ENCODE results near the gene ASTN1. TPM values are rescaled to one million over a fixed set of nuclear protein-coding genes. Genes with fewer than 3 reads are reported as not detected.

ASTN1 gene
- total and polyA plus RNA-seq, 12 donors: 0.14 to 0.88 (median 0.34) TPM

DNA sequence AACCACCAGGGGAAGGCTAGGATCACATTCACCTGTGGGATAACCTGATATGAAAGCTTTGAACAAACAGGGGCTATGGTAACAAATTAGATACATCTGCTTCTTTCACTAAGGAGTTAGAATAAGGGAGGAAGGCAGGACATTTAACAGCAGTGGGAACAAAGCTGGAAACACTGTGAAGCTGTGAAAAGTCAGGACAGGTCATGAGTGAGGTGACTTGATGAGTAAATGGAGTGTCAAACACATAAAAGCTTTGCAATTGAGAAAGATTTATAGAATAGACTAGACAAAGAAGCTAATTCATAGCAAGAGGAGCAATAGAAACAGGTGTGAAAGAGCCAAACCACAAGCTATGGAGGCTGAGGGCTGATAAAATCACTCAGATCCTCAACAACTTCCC lies 110.0 kb downstream of the ASTN1 start:
- H3K4me3 ChIP-seq: no peak overlapping the region
- no peaks in the 10 kb centered on the region for H3K9me3 ChIP-seq
- no peaks in the 10 kb centered on the region for H3K36me3 ChIP-seq
- no peaks in the 10 kb centered on the region for H3K4me1 ChIP-seq
- H3K27me3 ChIP-seq: peaks cover 0 to 3% (median 0%) of the 10 kb centered on the region in 7 donors
- intact Hi-C loops (cut with DNase I): no loop called here
- no peak overlapping the region for H3K27ac ChIP-seq
- TF ChIP-seq, protein P1, sequence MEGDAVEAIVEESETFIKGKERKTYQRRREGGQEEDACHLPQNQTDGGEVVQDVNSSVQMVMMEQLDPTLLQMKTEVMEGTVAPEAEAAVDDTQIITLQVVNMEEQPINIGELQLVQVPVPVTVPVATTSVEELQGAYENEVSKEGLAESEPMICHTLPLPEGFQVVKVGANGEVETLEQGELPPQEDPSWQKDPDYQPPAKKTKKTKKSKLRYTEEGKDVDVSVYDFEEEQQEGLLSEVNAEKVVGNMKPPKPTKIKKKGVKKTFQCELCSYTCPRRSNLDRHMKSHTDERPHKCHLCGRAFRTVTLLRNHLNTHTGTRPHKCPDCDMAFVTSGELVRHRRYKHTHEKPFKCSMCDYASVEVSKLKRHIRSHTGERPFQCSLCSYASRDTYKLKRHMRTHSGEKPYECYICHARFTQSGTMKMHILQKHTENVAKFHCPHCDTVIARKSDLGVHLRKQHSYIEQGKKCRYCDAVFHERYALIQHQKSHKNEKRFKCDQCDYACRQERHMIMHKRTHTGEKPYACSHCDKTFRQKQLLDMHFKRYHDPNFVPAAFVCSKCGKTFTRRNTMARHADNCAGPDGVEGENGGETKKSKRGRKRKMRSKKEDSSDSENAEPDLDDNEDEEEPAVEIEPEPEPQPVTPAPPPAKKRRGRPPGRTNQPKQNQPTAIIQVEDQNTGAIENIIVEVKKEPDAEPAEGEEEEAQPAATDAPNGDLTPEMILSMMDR (IDR thresholded peaks at IDR 0.05): no peak
- ATAC-seq (no peak), DNase-seq (no peak)

GRCh38 chr1:177053648-177054047 lies 110.9 kb downstream of the ASTN1 start:
- Histone ChIP-seq H3K27me3 (peaks cover 0 to under 1% (median 0%) of the 10 kb centered on the region in 7 donors), H3K27ac (no peak overlapping the region), H3K9me3 (no peaks in the 10 kb centered on the region), H3K4me3 (no peak overlapping the region), H3K36me3 (no peaks in the 10 kb centered on the region), H3K4me1 (no peaks in the 10 kb centered on the region)
- 85 to 91% methylated on average over 3 of the region's 3 CpGs for WGBS, 2 donors
- no peak for ATAC-seq
- DNase-seq: no peak
- TF ChIP-seq, protein P1 (IDR thresholded peaks at IDR 0.05): no peak
- intact Hi-C loops (cut with DNase I): no loop called here

GRCh38 chr1:177048314-177049069 lies 116.0 kb downstream of the ASTN1 start:
- H3K4me3 ChIP-seq: no peak overlapping the region
- H3K36me3 ChIP-seq: no peaks in the 10 kb centered on the region
- ATAC-seq (no peak), DNase-seq (no peak)
- H3K4me1 ChIP-seq: no peaks in the 10 kb centered on the region
- no peak overlapping the region for H3K27ac ChIP-seq
- intact Hi-C loops (cut with DNase I): no loop called here
- no peaks in the 10 kb centered on the region for H3K9me3 ChIP-seq
- TF ChIP-seq, protein P1 (IDR thresholded peaks at IDR 0.05): no peak
- H3K27me3 ChIP-seq: peaks cover 0 to 6% (median 0%) of the 10 kb centered on the region in 7 donors
- WGBS, 2 donors: 71 to 81% methylated on average over 4 of the region's 4 CpGs

- H3K4me1 ChIP-seq: no peaks in the 10 kb centered on the region
- H3K9me3 ChIP-seq: no peaks in the 10 kb centered on the region
- H3K27ac ChIP-seq: no peak overlapping the region
- H3K27me3 ChIP-seq: peaks cover 0 to 6% (median 0%) of the 10 kb centered on the region in 7 donors
- intact Hi-C loops (cut with DNase I): no loop called here
- 70 to 79% methylated on average over 3 of the region's 3 CpGs for WGBS, 2 donors
- ATAC-seq: no peak
- TF ChIP-seq, protein P1 (IDR thresholded peaks at IDR 0.05): no peak
- no peak for DNase-seq
- no peak overlapping the region for H3K4me3 ChIP-seq
- H3K36me3 ChIP-seq: no peaks in the 10 kb centered on the region
These were observed 119.4 kb downstream of the ASTN1 start for GRCh38 chr1:177045151-177045550.
